Measurements from ENCODE around the gene GRID2.
"Not testable (repeated sequence)": the region's sequence is repeated elsewhere in the genome, so short reads cannot be mapped to it uniquely, and the experiment has no call there.

The GRID2 gene

GRCh38 chr4:93671093-93671492 is 1367.3 kb downstream of the GRID2 start:
- DNase-seq (ENCODE audit: low read depth in 3 of 3): no peak

- not testable (repeated sequence) for DNase-seq (ENCODE audit: low read depth in 3 of 3)
These were observed 1373.2 kb downstream of the GRID2 start for GRCh38 chr4:93676937-93677336.

DNA sequence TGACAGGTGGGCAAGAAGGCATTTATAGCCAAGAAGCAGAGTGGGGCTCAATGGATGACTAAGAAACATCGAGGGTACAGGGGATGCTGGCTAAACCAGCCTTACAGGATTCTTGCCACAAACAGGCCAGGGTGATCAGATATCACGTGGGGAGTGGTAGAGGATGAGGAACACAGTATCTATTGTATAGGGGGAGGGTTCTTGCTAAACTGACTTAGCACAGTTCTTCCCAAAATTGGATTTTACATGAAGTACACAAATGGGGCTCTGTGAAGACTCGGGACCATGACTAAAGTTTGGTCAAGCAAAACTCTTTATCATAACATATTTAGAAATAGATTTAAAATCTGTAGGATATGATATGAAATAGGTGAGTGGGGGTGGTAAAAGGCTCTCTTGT is 1380.8 kb downstream of the GRID2 start:
- DNase-seq (ENCODE audit: low read depth in 3 of 3): no peak

- DNase-seq (ENCODE audit: low read depth in 3 of 3): no peak
These were observed 1383.5 kb downstream of the GRID2 start for GRCh38 chr4:93687304-93687703.

DNA sequence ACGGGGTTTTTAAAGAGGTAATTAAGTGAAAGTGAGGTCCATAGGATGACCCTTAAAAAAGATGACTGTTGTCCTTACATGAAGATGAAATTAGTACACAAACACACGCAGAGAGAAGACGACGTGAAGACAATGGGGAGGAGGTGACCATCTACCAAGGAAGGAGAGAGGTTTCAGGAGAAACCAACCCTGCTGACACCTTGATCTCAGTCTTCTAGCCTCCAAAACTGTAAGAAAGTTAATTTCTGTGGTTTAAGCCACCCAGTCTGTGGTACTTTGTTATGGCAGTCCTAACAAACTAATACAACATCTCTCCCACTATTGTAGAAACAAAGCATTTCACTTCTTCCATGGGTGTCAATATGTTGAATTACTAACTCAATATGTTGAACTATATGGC is 1385.2 kb downstream of the GRID2 start:
- DNase-seq (ENCODE audit: low read depth in 3 of 3): no peak

- DNase-seq (ENCODE audit: low read depth in 3 of 3): no peak
These were observed 1389.4 kb downstream of the GRID2 start for GRCh38 chr4:93693141-93693540.

GRCh38 chr4:93698686-93699085 is 1394.9 kb downstream of the GRID2 start:
- DNase-seq (ENCODE audit: low read depth in 3 of 3): no peak

GRCh38 chr4:93700571-93700970 is 1396.8 kb downstream of the GRID2 start:
- DNase-seq (ENCODE audit: low read depth in 3 of 3): no peak

GRCh38 chr4:93710101-93710846 is 1406.5 kb downstream of the GRID2 start:
- DNase-seq (ENCODE audit: low read depth in 3 of 3): no peak

- no peak for DNase-seq (ENCODE audit: low read depth in 3 of 3)
These were observed 1407.2 kb downstream of the GRID2 start for GRCh38 chr4:93710847-93711430.

- no peak for DNase-seq (ENCODE audit: low read depth in 3 of 3)
These were observed 1414.5 kb downstream of the GRID2 start for GRCh38 chr4:93718233-93718632.

DNA sequence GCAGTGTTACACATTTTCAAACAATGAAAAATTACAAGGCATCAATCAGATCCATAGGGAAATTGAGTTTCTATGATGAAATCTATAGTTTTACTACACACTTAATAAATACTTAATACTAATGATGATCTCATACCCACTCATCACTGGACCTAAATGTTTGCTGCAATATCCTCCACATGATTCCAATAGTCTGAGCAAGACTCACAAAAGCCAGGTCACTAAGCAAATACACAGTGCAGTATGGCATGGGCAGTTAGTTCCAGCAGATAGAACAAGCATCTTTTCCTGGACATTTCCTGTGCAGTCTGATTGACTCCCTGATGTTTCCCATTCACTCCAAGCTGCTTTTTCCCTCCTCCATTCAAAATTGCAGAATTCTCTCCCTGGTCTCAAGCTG is 1415.8 kb downstream of the GRID2 start:
- no peak for DNase-seq (ENCODE audit: low read depth in 3 of 3)

DNA sequence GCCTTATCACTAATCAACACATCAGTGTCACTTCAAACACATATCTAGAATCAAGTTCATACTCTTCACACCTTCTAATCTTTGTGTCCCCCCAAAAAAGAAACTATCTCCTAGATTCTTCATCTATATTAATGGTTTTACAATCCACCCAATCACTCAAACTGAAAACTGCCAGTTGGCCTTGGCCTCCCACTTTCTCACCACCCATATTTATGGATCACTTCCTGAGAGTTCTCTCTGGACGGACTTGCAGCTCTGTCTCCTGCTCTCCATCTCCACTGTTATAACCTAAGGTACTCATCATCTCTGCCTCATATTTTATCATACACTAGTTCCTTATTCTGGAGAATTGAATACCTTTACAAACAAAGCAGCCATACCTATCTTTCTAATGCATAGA is 1418.7 kb downstream of the GRID2 start:
- no peak for DNase-seq (ENCODE audit: low read depth in 3 of 3)

- DNase-seq (ENCODE audit: low read depth in 3 of 3): no peak
These were observed 1426.5 kb downstream of the GRID2 start for GRCh38 chr4:93730251-93730650.

GRCh38 chr4:93730760-93731159 is 1427.0 kb downstream of the GRID2 start:
- DNase-seq (ENCODE audit: low read depth in 3 of 3): no peak

GRCh38 chr4:93731456-93731855 is 1427.7 kb downstream of the GRID2 start:
- no peak for DNase-seq (ENCODE audit: low read depth in 3 of 3)

GRCh38 chr4:93732509-93732908 is 1428.7 kb downstream of the GRID2 start:
- no peak for DNase-seq (ENCODE audit: low read depth in 3 of 3)

- DNase-seq (ENCODE audit: low read depth in 3 of 3): no peak
These were observed 1437.1 kb downstream of the GRID2 start for GRCh38 chr4:93740890-93741289.

DNA sequence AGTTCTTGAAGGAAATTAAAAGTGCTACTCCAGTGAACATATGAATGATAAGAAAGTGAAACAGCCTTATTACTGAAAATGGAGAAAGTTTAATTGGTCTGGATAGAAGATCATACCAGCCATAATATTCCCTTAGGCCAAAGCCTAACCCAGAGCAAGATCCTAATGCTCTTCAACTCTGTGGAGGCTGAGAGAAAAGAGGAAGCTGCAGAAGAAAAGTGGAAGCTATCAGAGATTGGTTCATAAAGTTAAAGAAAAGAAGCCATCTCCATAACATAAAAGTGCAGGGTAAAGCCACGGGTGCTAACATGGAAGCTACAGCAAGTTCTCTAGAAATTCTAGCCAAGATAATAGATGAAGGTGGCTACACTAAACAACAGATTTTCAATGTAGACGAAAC is 1439.3 kb downstream of the GRID2 start:
- no peak for DNase-seq (ENCODE audit: low read depth in 3 of 3)

- DNase-seq (ENCODE audit: low read depth in 3 of 3): no peak
These were observed 1439.9 kb downstream of the GRID2 start for GRCh38 chr4:93743635-93744034.

DNA sequence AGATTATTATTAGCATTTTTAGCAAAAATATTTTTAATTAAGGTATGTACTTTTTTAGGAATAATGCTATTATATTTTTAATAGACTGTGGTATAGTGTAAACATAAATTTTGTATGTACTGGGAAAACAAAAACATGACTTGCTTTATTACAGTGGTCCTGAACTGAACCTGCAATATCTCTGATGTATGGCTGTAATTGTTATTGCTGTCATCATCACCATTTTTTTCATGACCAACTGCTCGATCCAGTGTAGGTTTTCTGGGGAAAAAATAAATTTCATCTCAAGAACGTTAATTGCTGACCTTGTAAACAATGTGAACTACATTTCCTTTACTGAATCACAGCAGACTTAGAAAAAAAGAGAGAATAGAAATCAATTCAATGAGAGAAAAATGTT is 1441.2 kb downstream of the GRID2 start:
- no peak for DNase-seq (ENCODE audit: low read depth in 3 of 3)

GRCh38 chr4:93746031-93746430 is 1442.3 kb downstream of the GRID2 start:
- DNase-seq (ENCODE audit: low read depth in 3 of 3): no peak

DNA sequence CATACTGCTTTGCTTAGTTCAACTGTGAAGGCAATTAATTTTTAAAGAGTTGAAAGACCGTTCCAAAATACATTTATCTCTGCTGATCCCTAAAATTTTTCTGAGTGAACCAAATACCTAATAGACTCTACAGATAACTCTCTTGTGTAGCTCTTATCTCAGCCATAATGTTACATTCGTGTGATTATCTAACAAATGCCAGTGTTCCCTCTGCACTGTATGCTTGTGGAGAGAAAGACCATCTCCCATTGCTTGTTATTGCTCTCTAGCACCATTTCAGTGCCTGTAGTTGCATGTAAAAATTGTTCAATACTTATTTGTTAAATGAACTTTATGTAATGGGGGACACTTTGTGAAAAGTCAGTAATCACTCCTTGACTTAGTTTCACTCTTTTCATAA is 1443.5 kb downstream of the GRID2 start:
- DNase-seq (ENCODE audit: low read depth in 3 of 3): no peak
